ENCODE measurements around the gene MAST4. TPM values are rescaled to one million over a fixed set of nuclear protein-coding genes. Genes with fewer than 3 reads are reported as not detected.

MAST4 gene
- total RNA-seq, 5 donors from 2014 or later (not counting 1 experiment from before 2014, with no cell fraction given) = 26.1 to 35.5 (median 32.0) TPM

GRCh38 chr5:67012171-67012570, 416.0 kb downstream of the MAST4 start:
- H3K4me3 Mint-ChIP-seq = no peak overlapping the region
- Histone ChIP-seq H3K36me3 (ENCODE audit: control insufficient read depth in 2 of 2, extremely low read depth in 1 of 2, insufficient read depth in 1 of 2, low read length in 1 of 2) (no peaks in the 10 kb centered on the region), H3K27ac (ENCODE audit: low read length) (no peak overlapping the region), H3K9me3 (no peaks in the 10 kb centered on the region), H3K4me3 (ENCODE audit: control insufficient read depth in 1 of 2, extremely low read depth in 1 of 2, low read length in 1 of 2) (no peak overlapping the region), H3K4me1 (ENCODE audit: control insufficient read depth in 1 of 2, extremely low read depth in 1 of 2, insufficient read depth in 2 of 2, low read length in 2 of 2) (peaks cover 10 to 16% of the 10 kb centered on the region in 2 experiments), H3K27me3 (replicated peaks in 1 of 2; ENCODE audit: control insufficient read depth in 2 of 2, extremely low read depth in 1 of 2, insufficient read depth in 2 of 2, low read length in 1 of 2) (no peaks in the 10 kb centered on the region)
- H3K36me3 Mint-ChIP-seq = peaks cover 16% of the 10 kb centered on the region
- H3K27ac Mint-ChIP-seq = peak overlapping the region in 1 of 2 donors; percentile 13
- ChIA-PET POLR2A (interaction anchor here in 1 of 2 donors (0.6 kb wide), 1 partner anchor 1699 kb away, joined by 3 read pairs; no protein-coding TSS in a partner anchor), CTCF (interaction anchor here in 1 of 2 donors (0.5 to 1.5 kb wide), 3 partner anchors 65 to 154 kb away, joined by 3 read pairs; no protein-coding TSS in a partner anchor)
- peaks cover 75 to 84% (median 76%) of the 10 kb centered on the region in 3 donors for H3K4me1 Mint-ChIP-seq
- WGBS (ENCODE audit: insufficient coverage) = no CpG with 5 or more reads among the region's 2 CpGs
- ATAC-seq (replicated peaks in 1 of 4) (no peak), DNase-seq (no peak)
- H3K27me3 Mint-ChIP-seq = no peaks in the 10 kb centered on the region
- H3K9me3 Mint-ChIP-seq = no peaks in the 10 kb centered on the region

DNA sequence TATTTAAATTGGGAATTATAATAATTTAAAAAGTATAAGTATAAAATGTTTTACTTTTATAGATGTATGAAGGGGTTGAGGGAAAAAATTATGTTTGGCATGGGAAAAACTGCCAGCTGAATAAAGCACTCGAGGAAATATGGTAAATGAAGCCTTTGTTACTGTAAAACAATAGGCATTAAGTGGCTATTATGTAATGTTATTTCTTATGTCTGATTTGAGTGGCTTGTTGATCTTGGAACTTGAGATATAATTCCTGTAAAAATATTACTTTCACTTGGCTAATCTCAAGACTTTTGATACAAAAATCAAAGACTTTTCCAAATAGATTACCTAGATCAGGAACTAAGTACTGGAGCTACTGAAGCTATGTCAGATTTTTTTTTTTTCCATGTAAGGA, 417.5 kb downstream of the MAST4 start:
- Histone ChIP-seq H3K4me3 (ENCODE audit: control insufficient read depth in 1 of 2, extremely low read depth in 1 of 2, low read length in 1 of 2) (no peak overlapping the region), H3K9me3 (no peaks in the 10 kb centered on the region), H3K27ac (ENCODE audit: low read length) (no peak overlapping the region), H3K27me3 (replicated peaks in 1 of 2; ENCODE audit: control insufficient read depth in 2 of 2, extremely low read depth in 1 of 2, insufficient read depth in 2 of 2, low read length in 1 of 2) (no peaks in the 10 kb centered on the region), H3K4me1 (ENCODE audit: control insufficient read depth in 1 of 2, extremely low read depth in 1 of 2, insufficient read depth in 2 of 2, low read length in 2 of 2) (peaks cover 10 to 11% of the 10 kb centered on the region in 2 experiments), H3K36me3 (ENCODE audit: control insufficient read depth in 2 of 2, extremely low read depth in 1 of 2, insufficient read depth in 1 of 2, low read length in 1 of 2) (no peaks in the 10 kb centered on the region)
- Mint-ChIP-seq H3K27ac (no peak overlapping the region), H3K27me3 (no peaks in the 10 kb centered on the region), H3K36me3 (peaks cover 26% of the 10 kb centered on the region), H3K4me1 (peaks cover 61 to 75% (median 61%) of the 10 kb centered on the region in 3 donors), H3K9me3 (no peaks in the 10 kb centered on the region), H3K4me3 (no peak overlapping the region)
- 60% methylated on average over 1 of the region's 1 CpG for WGBS (ENCODE audit: insufficient coverage)
- DNase-seq = no peak
- POLR2A ChIA-PET = interaction anchor here in 1 of 2 donors (0.7 kb wide), 1 partner anchor 1266 kb away, joined by 6 read pairs; no protein-coding TSS in a partner anchor
- ATAC-seq (replicated peaks in 1 of 4) = no peak
- CTCF ChIA-PET = interaction anchor here in 1 of 2 donors (0.6 kb wide), 1 partner anchor 22 kb away, joined by 4 read pairs; no protein-coding TSS in a partner anchor

GRCh38 chr5:67014191-67014590, 418.0 kb downstream of the MAST4 start:
- H3K4me3 Mint-ChIP-seq = no peak overlapping the region
- peaks cover 56 to 70% (median 56%) of the 10 kb centered on the region in 3 donors for H3K4me1 Mint-ChIP-seq
- no peaks in the 10 kb centered on the region for H3K27me3 Mint-ChIP-seq
- CTCF ChIA-PET = interaction anchor here in 1 of 2 donors (1.4 kb wide), 1 partner anchor 9 kb away, joined by 3 read pairs; no protein-coding TSS in a partner anchor
- H3K4me3 ChIP-seq (ENCODE audit: control insufficient read depth in 1 of 2, extremely low read depth in 1 of 2, low read length in 1 of 2) = no peak overlapping the region
- POLR2A ChIA-PET = interaction anchor here in 1 of 2 donors (0.6 kb wide), 1 partner anchor 9 kb away, joined by 3 read pairs; no protein-coding TSS in a partner anchor
- no peaks in the 10 kb centered on the region for H3K27me3 ChIP-seq (replicated peaks in 1 of 2; ENCODE audit: control insufficient read depth in 2 of 2, extremely low read depth in 1 of 2, insufficient read depth in 2 of 2, low read length in 1 of 2)
- H3K9me3 Mint-ChIP-seq = no peaks in the 10 kb centered on the region
- no peaks in the 10 kb centered on the region for H3K9me3 ChIP-seq
- H3K27ac ChIP-seq (ENCODE audit: low read length) = no peak overlapping the region
- DNase-seq (no peak), ATAC-seq (replicated peaks in 1 of 4) (no peak)
- no CpG with 5 or more reads among the region's 5 CpGs for WGBS (ENCODE audit: insufficient coverage)
- no peak overlapping the region for H3K27ac Mint-ChIP-seq
- H3K36me3 ChIP-seq (ENCODE audit: control insufficient read depth in 2 of 2, extremely low read depth in 1 of 2, insufficient read depth in 1 of 2, low read length in 1 of 2) = no peaks in the 10 kb centered on the region
- H3K36me3 Mint-ChIP-seq = peaks cover 28% of the 10 kb centered on the region
- peaks cover 10 to 11% of the 10 kb centered on the region in 2 experiments for H3K4me1 ChIP-seq (ENCODE audit: control insufficient read depth in 1 of 2, extremely low read depth in 1 of 2, insufficient read depth in 2 of 2, low read length in 2 of 2)

GRCh38 chr5:67014957-67015400, 418.8 kb downstream of the MAST4 start:
- H3K27ac Mint-ChIP-seq = peak overlapping the region in 1 of 2 donors; percentile 7
- peaks cover 10 to 11% of the 10 kb centered on the region in 2 experiments for H3K4me1 ChIP-seq (ENCODE audit: control insufficient read depth in 1 of 2, extremely low read depth in 1 of 2, insufficient read depth in 2 of 2, low read length in 2 of 2)
- ATAC-seq (replicated peaks in 1 of 4) (no peak), DNase-seq (no peak)
- CTCF ChIA-PET = interaction anchor here (0.6 to 1.4 kb wide), 2 partner anchors 9 to 209 kb away, joined by 3 read pairs; no protein-coding TSS in a partner anchor
- no peak overlapping the region for H3K4me3 ChIP-seq (ENCODE audit: control insufficient read depth in 1 of 2, extremely low read depth in 1 of 2, low read length in 1 of 2)
- no peak overlapping the region for H3K4me3 Mint-ChIP-seq
- POLR2A ChIA-PET = interaction anchor here in 1 of 2 donors (0.6 kb wide), 1 partner anchor 8 kb away, joined by 3 read pairs; no protein-coding TSS in a partner anchor
- H3K27ac ChIP-seq (ENCODE audit: low read length) = no peak overlapping the region
- H3K9me3 ChIP-seq = no peaks in the 10 kb centered on the region
- peaks cover 48 to 66% (median 51%) of the 10 kb centered on the region in 3 donors for H3K4me1 Mint-ChIP-seq
- no peaks in the 10 kb centered on the region for H3K9me3 Mint-ChIP-seq
- H3K36me3 Mint-ChIP-seq = peaks cover 30% of the 10 kb centered on the region
- WGBS (ENCODE audit: insufficient coverage) = 44% methylated on average over 2 of the region's 3 CpGs
- no peaks in the 10 kb centered on the region for H3K27me3 ChIP-seq (replicated peaks in 1 of 2; ENCODE audit: control insufficient read depth in 2 of 2, extremely low read depth in 1 of 2, insufficient read depth in 2 of 2, low read length in 1 of 2)
- H3K36me3 ChIP-seq (ENCODE audit: control insufficient read depth in 2 of 2, extremely low read depth in 1 of 2, insufficient read depth in 1 of 2, low read length in 1 of 2) = no peaks in the 10 kb centered on the region
- H3K27me3 Mint-ChIP-seq = no peaks in the 10 kb centered on the region

DNA sequence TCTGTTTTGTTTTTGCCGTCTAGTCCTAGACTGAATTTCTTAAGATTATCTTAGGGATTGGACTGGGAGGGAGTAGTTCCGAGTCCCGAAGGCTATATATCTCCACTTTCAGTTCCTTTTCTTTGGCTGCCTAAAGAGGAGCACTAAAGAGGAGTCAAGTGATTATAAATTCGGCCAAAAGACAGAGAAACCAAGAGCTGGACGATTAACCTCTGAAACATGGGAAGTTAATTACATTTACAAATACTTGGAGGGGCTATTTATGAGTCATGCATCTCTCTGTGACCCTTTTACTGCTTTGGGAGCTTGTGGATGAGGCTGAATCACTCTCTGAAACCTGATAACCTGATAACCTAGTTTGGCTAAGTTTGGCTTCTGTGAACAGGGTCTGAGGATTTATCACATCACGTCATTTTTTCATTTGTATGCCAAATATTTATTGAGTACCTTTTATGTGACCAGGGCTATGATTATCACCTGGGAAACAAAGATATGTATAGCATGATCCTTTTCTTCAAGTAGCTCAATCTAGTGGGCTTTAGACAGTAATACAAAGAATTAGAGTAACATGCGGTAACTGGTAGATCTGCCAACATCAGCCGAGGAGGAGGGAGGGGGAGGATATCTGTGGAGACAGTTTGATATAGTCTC, 419.5 kb downstream of the MAST4 start:
- H3K4me3 ChIP-seq (ENCODE audit: control insufficient read depth in 1 of 2, extremely low read depth in 1 of 2, low read length in 1 of 2) = no peak overlapping the region
- H3K9me3 Mint-ChIP-seq = no peaks in the 10 kb centered on the region
- no peak overlapping the region for H3K27ac Mint-ChIP-seq
- peaks cover 33% of the 10 kb centered on the region for H3K36me3 Mint-ChIP-seq
- H3K9me3 ChIP-seq = no peaks in the 10 kb centered on the region
- 100% methylated on average over 1 of the region's 8 CpGs for WGBS (ENCODE audit: insufficient coverage)
- no peak for DNase-seq
- POLR2A ChIA-PET = no interaction called here
- H3K27me3 ChIP-seq (replicated peaks in 1 of 2; ENCODE audit: control insufficient read depth in 2 of 2, extremely low read depth in 1 of 2, insufficient read depth in 2 of 2, low read length in 1 of 2) = no peaks in the 10 kb centered on the region
- H3K4me1 Mint-ChIP-seq = peaks cover 42 to 59% (median 44%) of the 10 kb centered on the region in 3 donors
- no peak overlapping the region for H3K4me3 Mint-ChIP-seq
- no peak overlapping the region for H3K27ac ChIP-seq (ENCODE audit: low read length)
- no peaks in the 10 kb centered on the region for H3K27me3 Mint-ChIP-seq
- CTCF ChIA-PET = interaction anchor here (1.2 to 1.4 kb wide), 2 partner anchors 10 kb away, joined by 3 read pairs; no protein-coding TSS in a partner anchor
- no peaks in the 10 kb centered on the region for H3K36me3 ChIP-seq (ENCODE audit: control insufficient read depth in 2 of 2, extremely low read depth in 1 of 2, insufficient read depth in 1 of 2, low read length in 1 of 2)
- ATAC-seq (replicated peaks in 1 of 4) = no peak
- H3K4me1 ChIP-seq (ENCODE audit: control insufficient read depth in 1 of 2, extremely low read depth in 1 of 2, insufficient read depth in 2 of 2, low read length in 2 of 2) = peaks cover 8 to 10% of the 10 kb centered on the region in 2 experiments

DNA sequence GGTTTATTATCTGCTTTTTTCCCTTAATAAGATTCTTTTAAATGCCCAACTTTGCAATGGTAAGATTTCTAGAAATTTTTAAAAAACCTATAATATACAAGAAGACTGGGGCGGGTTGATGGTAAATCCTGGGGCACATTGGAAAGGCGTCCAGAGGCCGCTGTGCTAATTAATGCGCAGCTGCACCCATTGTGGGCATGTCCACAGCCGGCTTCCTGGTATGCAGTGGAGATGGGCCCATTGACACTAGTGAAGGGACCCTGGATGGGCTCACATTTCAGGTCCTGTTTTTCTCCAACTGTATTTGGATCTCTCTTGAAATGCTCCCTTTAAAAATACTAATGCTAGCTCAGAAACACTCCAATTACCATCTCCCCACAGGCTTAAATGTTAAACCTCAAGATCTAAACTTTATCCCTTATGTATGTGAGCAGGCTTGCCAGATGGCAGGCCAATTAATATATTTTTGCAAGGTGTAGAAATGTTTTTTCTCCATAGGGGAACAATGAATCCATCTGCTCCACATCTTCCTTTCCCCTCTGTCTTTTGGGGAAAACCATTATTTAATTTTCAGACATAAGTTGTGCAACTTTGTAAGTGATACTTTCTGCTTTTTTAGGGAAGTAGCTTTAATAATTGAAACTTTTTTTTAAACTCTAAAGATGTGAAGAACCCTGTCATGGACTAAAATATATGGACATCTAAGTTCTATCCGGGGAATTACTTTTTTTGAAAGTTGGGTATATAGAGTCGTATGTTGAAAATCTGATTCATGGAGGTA, 423.1 kb downstream of the MAST4 start:
- H3K27me3 Mint-ChIP-seq = no peaks in the 10 kb centered on the region
- no peak overlapping the region for H3K4me3 Mint-ChIP-seq
- Histone ChIP-seq H3K36me3 (ENCODE audit: control insufficient read depth in 2 of 2, extremely low read depth in 1 of 2, insufficient read depth in 1 of 2, low read length in 1 of 2) (no peaks in the 10 kb centered on the region), H3K4me3 (ENCODE audit: control insufficient read depth in 1 of 2, extremely low read depth in 1 of 2, low read length in 1 of 2) (no peak overlapping the region), H3K27me3 (replicated peaks in 1 of 2; ENCODE audit: control insufficient read depth in 2 of 2, extremely low read depth in 1 of 2, insufficient read depth in 2 of 2, low read length in 1 of 2) (no peaks in the 10 kb centered on the region), H3K9me3 (no peaks in the 10 kb centered on the region), H3K4me1 (ENCODE audit: control insufficient read depth in 1 of 2, extremely low read depth in 1 of 2, insufficient read depth in 2 of 2, low read length in 2 of 2) (peaks cover 0 to 6% of the 10 kb centered on the region in 2 experiments), H3K27ac (ENCODE audit: low read length) (no peak overlapping the region)
- POLR2A ChIA-PET = no interaction called here
- no peak overlapping the region for H3K27ac Mint-ChIP-seq
- H3K36me3 Mint-ChIP-seq = peaks cover 39% of the 10 kb centered on the region
- DNase-seq (no peak), ATAC-seq (replicated peaks in 1 of 4) (no peak)
- CTCF ChIA-PET = no interaction called here
- H3K4me1 Mint-ChIP-seq = peaks cover 17 to 38% (median 34%) of the 10 kb centered on the region in 3 donors
- WGBS (ENCODE audit: insufficient coverage) = 100% methylated on average over 4 of the region's 7 CpGs
- no peaks in the 10 kb centered on the region for H3K9me3 Mint-ChIP-seq
